Activated CD4-positive, CD25-positive, alpha-beta regulatory T cell treated with anti-CD3 and anti-CD28 coated beads, Interleukin-2, amount 50 U/mL, for 24 hours (primary cell): ENCODE data around the gene ETHE1.
"Not testable (repeated sequence)": the region's sequence is repeated elsewhere in the genome, so short reads cannot be mapped to it uniquely, and the experiment has no call there.

Source experiments
- ATAC-seq, 2 donors: fragments of 150-1000 bp; cut with Tn5 transposase; one replicate each; pipeline ENCODE4 v1.10.0; 2021; ENCODE audit warnings: mild to moderate bottlenecking in 1 of 2, moderate library complexity in 1 of 2

ETHE1 gene

GRCh38 chr19:43522929-43523328 lies 4.1 kb downstream of the ETHE1 start:
- no peak for ATAC-seq

DNA sequence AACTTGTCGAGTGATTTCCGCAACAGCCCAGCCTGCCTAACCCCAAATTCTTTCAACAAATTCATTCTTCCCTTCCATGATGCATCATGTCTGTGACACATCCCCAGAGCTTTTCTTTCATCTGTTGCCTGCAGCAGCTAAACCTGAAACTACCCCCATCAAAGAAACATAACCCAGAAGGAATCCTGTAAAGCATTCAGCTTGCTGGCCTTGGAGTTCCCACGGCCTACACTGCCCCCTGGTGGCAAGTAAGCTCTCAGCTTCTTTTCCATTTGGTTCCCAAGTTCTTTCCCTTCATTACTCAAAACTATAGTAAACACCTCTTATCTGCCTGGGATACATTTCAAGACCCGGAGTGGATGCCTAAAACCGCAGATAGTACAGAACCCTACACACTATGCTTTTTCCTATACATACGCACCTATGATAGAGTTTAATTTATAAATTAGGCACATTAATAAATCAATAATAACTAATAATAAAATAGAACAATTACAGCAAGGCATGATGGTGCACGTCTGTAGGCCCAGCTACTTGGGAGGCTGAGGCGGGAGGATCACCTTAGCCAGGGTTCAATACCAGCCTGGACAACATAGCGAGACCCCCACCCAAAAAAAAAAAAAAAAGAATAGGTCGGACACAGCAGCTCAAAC lies 7.4 kb downstream of the ETHE1 start:
- peak; percentile 90 to 94 for ATAC-seq

DNA sequence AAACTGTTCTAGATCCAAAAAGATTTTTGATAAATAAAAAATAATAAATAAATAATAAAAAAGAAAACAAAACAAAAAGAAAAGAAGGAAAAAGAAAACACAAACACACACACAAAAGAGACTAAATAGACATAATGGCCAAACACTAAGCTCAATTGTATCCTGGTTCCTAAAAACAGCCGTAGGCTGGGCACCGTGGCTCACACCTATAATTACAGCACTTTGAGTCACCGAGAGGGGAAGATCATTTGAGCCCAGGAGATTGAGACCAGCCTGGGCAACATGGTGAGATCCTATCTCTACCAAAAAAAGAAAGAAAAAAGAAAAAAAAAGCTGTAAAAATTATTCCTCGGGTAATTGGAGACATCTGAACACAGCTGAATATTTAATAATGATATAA lies 8.9 kb downstream of the ETHE1 start:
- ATAC-seq = no peak

DNA sequence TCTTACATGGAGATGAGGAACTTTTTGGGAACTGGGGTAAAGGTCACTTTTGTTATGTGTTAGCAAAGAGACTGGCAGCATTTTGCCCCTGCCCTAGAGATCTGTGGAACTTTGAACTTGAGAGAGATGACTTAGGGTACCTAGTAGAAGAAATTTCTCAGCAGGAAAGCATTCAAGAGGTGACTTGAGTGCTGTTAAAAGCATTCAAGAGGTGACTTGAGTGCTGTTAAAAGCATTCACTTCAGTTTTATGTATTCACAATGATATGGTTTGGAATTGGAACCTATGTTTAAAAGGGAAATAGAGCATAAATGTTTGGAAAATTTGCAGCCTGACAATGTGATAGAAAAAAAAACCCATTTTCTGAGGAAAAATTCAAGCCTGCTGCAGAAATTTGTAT lies 14.6 kb downstream of the ETHE1 start:
- not testable (repeated sequence) for ATAC-seq

DNA sequence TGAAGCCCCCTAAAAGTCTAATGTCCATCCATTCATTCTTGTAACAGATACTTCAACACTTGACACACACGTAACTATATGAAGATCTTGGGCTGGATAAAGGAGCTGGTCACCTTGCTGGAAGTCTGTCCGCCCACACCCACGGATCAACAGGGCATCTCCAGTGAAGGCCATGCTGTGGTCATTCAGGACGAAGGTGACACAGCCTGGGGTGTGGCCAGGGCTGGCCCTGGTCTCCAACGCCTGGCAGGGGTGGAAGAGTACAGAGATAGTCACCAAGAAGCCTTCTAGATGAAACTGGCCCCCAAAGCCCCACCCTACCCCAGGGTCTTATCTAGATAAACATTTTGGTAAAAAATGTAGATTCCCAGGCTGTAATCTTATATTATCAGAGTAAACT lies 15.7 kb downstream of the ETHE1 start:
- no peak for ATAC-seq

GRCh38 chr19:43510713-43511112 lies 16.3 kb downstream of the ETHE1 start:
- ATAC-seq = no peak

GRCh38 chr19:43507880-43508279 lies 19.1 kb downstream of the ETHE1 start:
- ATAC-seq = no peak

DNA sequence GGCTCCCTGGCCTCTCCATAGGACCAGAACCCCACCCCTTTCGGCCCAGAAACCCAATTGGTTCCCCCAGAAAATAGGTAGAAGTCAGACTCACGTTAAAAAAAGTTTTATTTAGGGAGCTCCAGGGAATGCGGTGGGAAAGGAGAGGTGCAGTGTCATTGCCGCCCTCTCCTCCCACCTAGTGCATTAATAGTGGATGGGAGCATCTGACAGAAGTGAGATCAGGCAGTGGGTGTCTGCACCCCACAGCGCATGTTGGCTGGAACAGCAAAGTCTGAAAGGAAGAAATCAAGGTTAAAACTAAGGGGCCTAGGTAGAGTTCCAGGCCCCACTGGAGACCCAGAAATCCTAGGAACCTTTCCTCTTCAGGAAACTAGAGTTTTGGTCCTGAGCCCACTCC lies 20.4 kb downstream of the ETHE1 start:
- ATAC-seq = no peak

GRCh38 chr19:43505941-43506340 lies 21.1 kb downstream of the ETHE1 start:
- ATAC-seq = no peak

DNA sequence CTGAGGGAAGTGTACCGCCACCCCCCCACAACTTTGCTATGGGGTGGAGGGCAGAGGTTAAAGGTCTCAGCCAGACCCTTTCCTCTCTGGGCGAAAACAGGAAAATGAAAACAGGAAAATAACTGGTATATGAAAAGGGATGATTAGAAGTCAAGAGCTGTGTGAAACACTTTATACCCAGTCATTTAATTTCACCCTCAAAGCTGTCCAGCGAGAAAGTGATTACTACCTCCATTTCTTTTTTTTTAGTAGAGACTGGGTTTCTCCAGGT lies 21.9 kb downstream of the ETHE1 start:
- no peak for ATAC-seq

- ATAC-seq = peak; percentile 28 to 34
These were observed 22.4 kb downstream of the ETHE1 start, which contains the start of gene PHLDB3 for GRCh38 chr19:43504426-43505185. TSS of gene PHLDB3 (minus strand) at chr19:43504746. CDS start at chr19:43504118, 628 bp downstream.

- peak; percentile 90 to 92 for ATAC-seq
These were observed 23.2 kb downstream of the ETHE1 start for GRCh38 chr19:43503501-43504425.

- no peak for ATAC-seq
These were observed 24.5 kb downstream of the ETHE1 start for GRCh38 chr19:43502419-43502976.

- no peak for ATAC-seq
These were observed 25.2 kb downstream of the ETHE1 start for GRCh38 chr19:43501661-43502418.

DNA sequence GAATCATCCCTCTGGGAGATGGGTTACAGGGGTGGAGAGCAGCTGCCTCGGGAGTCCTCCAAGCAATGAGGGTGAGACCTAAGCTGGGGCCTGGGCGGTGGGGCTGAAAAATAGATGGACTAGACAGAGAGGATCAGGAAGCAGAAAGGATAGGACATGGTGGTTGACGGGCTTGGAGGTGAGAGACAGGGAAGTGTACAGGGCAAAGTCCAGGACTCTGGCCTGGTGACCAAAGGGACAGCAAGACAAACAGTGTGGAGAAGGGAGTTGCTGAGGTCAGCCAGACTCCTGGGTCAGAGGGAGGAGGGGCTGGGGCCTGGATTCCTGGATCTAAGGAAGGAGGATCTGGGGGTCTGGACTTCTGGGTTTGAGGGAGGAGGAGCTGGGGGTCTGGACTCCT lies 28.0 kb downstream of the ETHE1 start:
- no peak for ATAC-seq

GRCh38 chr19:43498233-43498842 lies 28.7 kb downstream of the ETHE1 start:
- no peak for ATAC-seq

DNA sequence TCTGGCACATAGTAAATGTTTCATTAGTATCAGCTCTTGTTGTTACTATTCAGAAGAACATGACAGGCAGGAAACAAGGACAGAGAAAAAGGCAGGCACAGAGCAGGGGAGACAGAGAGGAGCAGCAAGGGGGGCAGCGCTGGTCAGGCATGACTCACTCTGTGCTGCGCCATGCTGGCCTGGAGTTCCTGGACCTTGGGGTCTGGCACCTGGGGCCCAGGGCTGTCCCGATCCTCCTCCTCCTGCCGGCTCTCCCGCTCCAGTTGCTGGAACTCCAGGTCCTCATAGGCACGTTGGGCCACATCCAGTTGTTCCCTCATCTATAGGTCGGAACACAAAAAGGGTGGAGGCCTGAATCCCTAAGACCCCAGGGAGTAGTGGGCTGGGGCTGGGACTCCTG lies 30.0 kb downstream of the ETHE1 start:
- no peak for ATAC-seq

DNA sequence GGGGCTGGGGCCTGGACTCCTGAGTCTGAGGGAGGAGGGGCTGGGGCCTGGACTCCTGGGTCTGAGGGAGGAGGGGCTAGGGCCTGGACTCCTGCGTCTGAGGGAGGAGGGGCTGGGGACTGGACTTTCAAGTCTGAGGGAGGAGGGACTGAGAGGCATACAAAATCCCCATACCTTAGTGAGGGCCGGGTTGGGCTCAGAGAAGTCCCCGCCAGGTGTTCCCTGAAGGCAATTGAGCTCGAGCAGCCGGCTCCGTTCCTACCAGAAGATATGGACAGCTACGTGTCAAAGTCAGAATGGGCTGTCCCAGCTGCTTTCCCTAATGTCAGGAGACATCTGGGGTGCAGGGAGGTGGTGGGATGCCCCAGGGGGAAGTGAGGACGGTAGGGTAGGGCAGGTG lies 31.9 kb downstream of the ETHE1 start:
- ATAC-seq = no peak

DNA sequence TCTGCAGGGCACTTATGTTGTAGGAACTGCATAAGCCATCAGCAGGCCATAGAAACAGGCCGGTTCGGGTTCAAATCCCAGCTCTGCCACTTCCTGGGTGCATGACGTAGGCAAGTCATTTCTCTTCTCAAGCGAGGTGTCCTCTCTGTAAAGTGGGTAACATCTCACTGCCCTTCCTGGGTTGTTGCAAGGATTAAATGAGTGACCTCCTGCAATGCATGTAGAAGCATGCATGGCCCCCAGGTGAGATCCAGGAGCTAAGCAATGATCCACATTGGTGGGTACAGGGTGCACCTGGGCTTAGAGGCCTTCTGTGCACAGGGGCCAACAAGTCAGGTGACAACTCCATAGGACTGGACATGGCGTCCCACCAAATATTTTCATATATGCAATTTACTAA lies 36.2 kb downstream of the ETHE1 start:
- no peak for ATAC-seq

DNA sequence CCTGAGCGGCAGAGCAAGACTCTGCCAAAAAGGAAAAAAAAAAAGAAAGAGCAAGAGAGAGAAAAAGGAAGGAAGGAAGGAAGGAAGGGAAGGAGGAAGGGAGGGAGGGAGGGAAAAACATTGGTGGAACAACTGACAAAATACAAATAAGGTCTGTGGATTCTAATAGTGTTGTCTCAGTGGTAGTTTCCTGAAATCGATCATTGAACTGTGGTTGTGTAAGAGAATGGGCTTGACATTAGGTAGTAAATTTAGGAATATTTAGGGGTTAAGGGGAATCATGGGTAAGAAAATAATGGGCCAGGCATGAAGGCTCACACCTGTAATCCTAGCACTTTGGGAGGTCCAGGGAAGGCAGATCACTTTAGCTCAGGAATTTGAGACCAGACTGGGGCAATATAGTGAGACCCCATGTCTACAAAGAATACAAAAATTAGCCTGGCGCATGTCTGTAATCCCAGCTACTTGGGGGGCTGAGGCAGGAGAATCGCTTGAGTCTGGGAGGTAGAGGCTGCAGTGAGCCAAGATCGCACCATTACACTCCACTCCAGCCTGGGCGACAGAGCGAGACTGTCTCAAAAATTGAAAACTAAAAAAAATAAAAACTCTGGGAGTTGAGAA lies 36.9 kb downstream of the ETHE1 start:
- no peak for ATAC-seq

- no peak for ATAC-seq
These were observed 37.7 kb downstream of the ETHE1 start for GRCh38 chr19:43489310-43489709.

GRCh38 chr19:43488179-43488578 lies 38.8 kb downstream of the ETHE1 start:
- ATAC-seq = no peak
